MM.1S (cell line): ENCODE measurements around the gene CYFIP1.

Source experiments
- EZH2 ChIP-seq: fragments of 300-600 bp; sonication (generic); optimal IDR thresholded peaks from 2 replicates; pipeline ENCODE3; 2017; ENCODE audit warnings: low read depth, mild to moderate bottlenecking, antibody characterized with exemption, low read length, mixed read lengths
- EZH2phosphoT487 ChIP-seq: fragments of 300-600 bp; sonication (generic); IDR thresholded peaks from 2 replicates; pipeline ENCODE4 v1.6.1; 2018; ENCODE audit warnings: antibody characterized with exemption, low read length
- TF ChIP-seq, protein P1 (sequence below): fragments of 300-600 bp; sonication (generic); IDR thresholded peaks from 2 replicates; pipeline ENCODE4 v1.5.1; 2016; ENCODE audit warnings: antibody characterized with exemption, low read length, mixed read lengths

DNA sequence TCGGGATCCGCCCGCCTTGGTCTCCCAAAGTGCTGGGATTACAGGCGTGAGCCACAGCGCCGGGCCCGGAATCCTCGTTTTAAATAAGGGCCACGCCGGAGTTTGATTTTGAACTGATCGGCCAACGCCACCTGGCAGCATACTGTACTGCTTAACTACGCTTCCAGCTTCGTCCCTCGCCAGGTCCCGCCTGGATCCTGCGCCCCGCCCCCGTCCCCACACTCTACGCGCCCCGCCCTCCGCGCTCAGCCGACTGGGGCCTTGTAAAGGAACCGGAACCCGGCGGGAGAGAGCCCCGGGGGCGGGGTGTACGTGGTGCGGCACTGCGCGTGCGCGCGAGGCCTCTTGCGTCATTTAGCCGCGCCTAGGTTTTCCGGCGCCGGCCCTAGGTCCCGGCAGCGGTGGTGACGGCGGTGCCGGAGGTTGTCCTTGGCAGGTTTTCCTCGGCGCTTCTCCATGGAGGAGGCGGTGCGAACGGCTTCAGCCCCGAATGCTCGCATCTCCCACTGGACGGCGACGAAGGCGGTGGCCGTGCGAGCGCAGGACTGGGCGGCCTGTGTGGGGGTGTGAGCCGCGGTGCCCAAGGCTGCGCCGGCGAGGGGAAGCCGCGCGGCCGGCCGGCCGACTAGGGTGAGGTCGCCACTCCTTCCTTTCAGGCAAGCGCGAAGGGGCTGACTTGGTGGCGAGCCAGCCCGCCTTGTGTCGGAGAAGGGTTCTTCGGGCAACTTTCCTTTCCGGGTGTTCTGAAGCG is 141.7 kb downstream of the CYFIP1 start, which contains the start of gene NIPA2:
- TF ChIP-seq, protein P1, sequence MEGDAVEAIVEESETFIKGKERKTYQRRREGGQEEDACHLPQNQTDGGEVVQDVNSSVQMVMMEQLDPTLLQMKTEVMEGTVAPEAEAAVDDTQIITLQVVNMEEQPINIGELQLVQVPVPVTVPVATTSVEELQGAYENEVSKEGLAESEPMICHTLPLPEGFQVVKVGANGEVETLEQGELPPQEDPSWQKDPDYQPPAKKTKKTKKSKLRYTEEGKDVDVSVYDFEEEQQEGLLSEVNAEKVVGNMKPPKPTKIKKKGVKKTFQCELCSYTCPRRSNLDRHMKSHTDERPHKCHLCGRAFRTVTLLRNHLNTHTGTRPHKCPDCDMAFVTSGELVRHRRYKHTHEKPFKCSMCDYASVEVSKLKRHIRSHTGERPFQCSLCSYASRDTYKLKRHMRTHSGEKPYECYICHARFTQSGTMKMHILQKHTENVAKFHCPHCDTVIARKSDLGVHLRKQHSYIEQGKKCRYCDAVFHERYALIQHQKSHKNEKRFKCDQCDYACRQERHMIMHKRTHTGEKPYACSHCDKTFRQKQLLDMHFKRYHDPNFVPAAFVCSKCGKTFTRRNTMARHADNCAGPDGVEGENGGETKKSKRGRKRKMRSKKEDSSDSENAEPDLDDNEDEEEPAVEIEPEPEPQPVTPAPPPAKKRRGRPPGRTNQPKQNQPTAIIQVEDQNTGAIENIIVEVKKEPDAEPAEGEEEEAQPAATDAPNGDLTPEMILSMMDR = no peak
- TF ChIP-seq EZH2 (no peak), EZH2phosphoT487 (no peak)
